GM19438 (cell line): Measurements from ENCODE around the gene CFDP1.

ENCODE experiments used
- ATAC-seq: cut with Tn5 transposase; IDR thresholded peaks from one replicate; pipeline ENCODE4 v1.9.1; 2021; ENCODE audit warnings: low read depth; ENCODE audit not compliant: unreplicated experiment

CFDP1 gene

GRCh38 chr16:75432828-75433731 is at the start of gene CFDP1:
Gene CFDP1, minus strand, starts transcription at chr16:75433503. Its CDS starts 151 bp downstream, at chr16:75433352.
- ATAC-seq: peak; percentile 91

- ATAC-seq: no peak
Observed at GRCh38 chr16:75482434-75483205, 49.3 kb upstream of the CFDP1 start.

- ATAC-seq: no peak
Observed at GRCh38 chr16:75481475-75481874, 48.2 kb upstream of the CFDP1 start.

GRCh38 chr16:75479421-75479990 is 46.2 kb upstream of the CFDP1 start:
- no peak for ATAC-seq

- ATAC-seq: no peak
Observed at GRCh38 chr16:75478480-75479345, 45.4 kb upstream of the CFDP1 start.

GRCh38 chr16:75477680-75478473 is 44.6 kb upstream of the CFDP1 start:
- ATAC-seq: no peak

GRCh38 chr16:75476817-75477216 is 43.5 kb upstream of the CFDP1 start:
- ATAC-seq: no peak

- ATAC-seq: no peak
Observed at GRCh38 chr16:75475420-75475847, 42.1 kb upstream of the CFDP1 start.

- ATAC-seq: no peak
Observed at GRCh38 chr16:75472908-75473877, 39.9 kb upstream of the CFDP1 start.

- peak; percentile 80 for ATAC-seq
Observed at GRCh38 chr16:75471723-75472633, 38.7 kb upstream of the CFDP1 start.

- no peak for ATAC-seq
Observed at GRCh38 chr16:75466760-75467159, 33.5 kb upstream of the CFDP1 start.

- ATAC-seq: peak; percentile 94
Observed at GRCh38 chr16:75464122-75464918, 31.0 kb upstream of the CFDP1 start, which contains the start of gene TMEM170A. Gene TMEM170A, minus strand, starts transcription at chr16:75464689. Its CDS starts 89 bp downstream, at chr16:75464600.

GRCh38 chr16:75463389-75464121 is 30.3 kb upstream of the CFDP1 start:
- peak; percentile 20 for ATAC-seq

- no peak for ATAC-seq
Observed at GRCh38 chr16:75462806-75463205, 29.5 kb upstream of the CFDP1 start.

GRCh38 chr16:75461575-75461974 is 28.3 kb upstream of the CFDP1 start:
- no peak for ATAC-seq

GRCh38 chr16:75460446-75460845 is 27.1 kb upstream of the CFDP1 start:
- ATAC-seq: no peak
